ENCODE data around the gene EML6. TPM values are rescaled to one million over a fixed set of nuclear protein-coding genes. Genes with fewer than 3 reads are reported as not detected.

The EML6 gene
- total and polyA plus RNA-seq, 4 donors, result 0.94 to 5.1 (median 2.0) TPM

GRCh38 chr2:54925022-54925421, 201.6 kb downstream of the EML6 start:
- DNase-seq, result no peak
- no peaks in the 10 kb centered on the region for H3K4me1 ChIP-seq (ENCODE audit: control insufficient read depth in 5 of 5, insufficient read depth in 5 of 5, low read length in 5 of 5)
- no peak overlapping the region for H3K27ac ChIP-seq (ENCODE audit: low read depth in 1 of 2, low read length in 1 of 2)
- ATAC-seq (ENCODE audit: insufficient read depth, low FRiP score), result no peak
- H3K9ac ChIP-seq (ENCODE audit: insufficient read depth in 1 of 2, low read length in 2 of 2), result no peak overlapping the region
- 96 to 98% methylated on average over 4 of the region's 4 CpGs for WGBS, 2 donors
- H3K4me3 ChIP-seq, result no peak overlapping the region
- no peak for TF ChIP-seq CTCF (IDR thresholded peaks at IDR 0.05; ENCODE audit: control extremely low read depth, extremely low read depth)
- peaks cover 0 to 4% (median 0%) of the 10 kb centered on the region in 4 donors for H3K9me3 ChIP-seq (ENCODE audit: control insufficient read depth in 4 of 4, insufficient read depth in 3 of 4, low read length in 3 of 4)
- H3K36me3 ChIP-seq (ENCODE audit: control insufficient read depth in 4 of 4, insufficient read depth in 4 of 4, low read length in 4 of 4), result no peaks in the 10 kb centered on the region
- H3K27me3 ChIP-seq (ENCODE audit: control insufficient read depth in 3 of 3, insufficient read depth in 3 of 3, low read length in 2 of 3), result no peaks in the 10 kb centered on the region

DNA sequence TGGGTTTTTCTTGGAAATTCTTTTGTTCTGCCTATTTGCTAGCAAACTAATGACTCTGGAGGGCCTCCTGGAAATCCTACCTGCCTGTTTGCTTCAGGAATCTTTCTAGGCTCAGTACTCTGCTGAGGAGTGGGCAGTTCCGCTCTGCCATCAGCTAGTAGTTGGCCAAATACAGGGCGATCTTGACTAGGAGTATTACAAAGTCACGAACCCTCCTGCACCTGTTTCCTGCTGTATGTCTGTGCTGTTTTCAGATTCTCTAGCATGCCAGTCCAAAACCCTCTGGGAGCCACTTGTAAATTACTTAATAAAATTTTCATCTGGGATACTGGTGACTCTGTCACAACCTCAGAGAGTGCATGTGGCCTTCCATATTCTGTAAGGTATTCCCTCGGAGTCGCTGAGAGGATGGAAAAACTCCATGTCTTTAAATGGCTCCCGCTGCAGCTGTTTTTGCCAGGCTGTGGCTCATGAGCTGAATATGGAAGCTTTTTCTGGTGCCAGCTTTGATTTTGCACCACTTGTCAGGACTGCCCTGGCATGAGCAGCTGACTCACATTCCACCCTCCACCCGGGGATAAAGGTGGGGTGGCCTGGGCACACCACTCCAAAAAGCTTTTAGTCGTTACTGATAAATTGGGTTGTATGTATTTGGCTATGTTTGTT, 203.8 kb downstream of the EML6 start:
- H3K36me3 ChIP-seq (ENCODE audit: control insufficient read depth in 4 of 4, insufficient read depth in 4 of 4, low read length in 4 of 4), result no peaks in the 10 kb centered on the region
- ATAC-seq (ENCODE audit: insufficient read depth, low FRiP score) (no peak), DNase-seq (no peak)
- H3K27me3 ChIP-seq (ENCODE audit: control insufficient read depth in 3 of 3, insufficient read depth in 3 of 3, low read length in 2 of 3), result no peaks in the 10 kb centered on the region
- TF ChIP-seq CTCF (IDR thresholded peaks at IDR 0.05; ENCODE audit: control extremely low read depth, extremely low read depth), result no peak
- H3K4me1 ChIP-seq (ENCODE audit: control insufficient read depth in 5 of 5, insufficient read depth in 5 of 5, low read length in 5 of 5), result no peaks in the 10 kb centered on the region
- H3K9ac ChIP-seq (ENCODE audit: insufficient read depth in 1 of 2, low read length in 2 of 2), result no peak overlapping the region
- WGBS, 2 donors, result 82 to 84% methylated on average over 8 of the region's 8 CpGs
- H3K27ac ChIP-seq (ENCODE audit: low read depth in 1 of 2, low read length in 1 of 2), result no peak overlapping the region
- H3K9me3 ChIP-seq (ENCODE audit: control insufficient read depth in 4 of 4, insufficient read depth in 3 of 4, low read length in 3 of 4), result peaks cover 0 to 4% (median 0%) of the 10 kb centered on the region in 4 donors
- H3K4me3 ChIP-seq, result no peak overlapping the region

GRCh38 chr2:54927751-54928615, 204.5 kb downstream of the EML6 start:
- H3K9ac ChIP-seq (ENCODE audit: insufficient read depth in 1 of 2, low read length in 2 of 2), result no peak overlapping the region
- no peaks in the 10 kb centered on the region for H3K4me1 ChIP-seq (ENCODE audit: control insufficient read depth in 5 of 5, insufficient read depth in 5 of 5, low read length in 5 of 5)
- no peaks in the 10 kb centered on the region for H3K36me3 ChIP-seq (ENCODE audit: control insufficient read depth in 4 of 4, insufficient read depth in 4 of 4, low read length in 4 of 4)
- ATAC-seq (ENCODE audit: insufficient read depth, low FRiP score) (no peak), DNase-seq (no peak)
- no peaks in the 10 kb centered on the region for H3K27me3 ChIP-seq (ENCODE audit: control insufficient read depth in 3 of 3, insufficient read depth in 3 of 3, low read length in 2 of 3)
- no peak overlapping the region for H3K27ac ChIP-seq (ENCODE audit: low read depth in 1 of 2, low read length in 1 of 2)
- no peak overlapping the region for H3K4me3 ChIP-seq
- WGBS, 2 donors, result 94 to 95% methylated on average over 16 of the region's 16 CpGs
- peaks cover 0 to 4% (median 0%) of the 10 kb centered on the region in 4 donors for H3K9me3 ChIP-seq (ENCODE audit: control insufficient read depth in 4 of 4, insufficient read depth in 3 of 4, low read length in 3 of 4)
- TF ChIP-seq CTCF (IDR thresholded peaks at IDR 0.05; ENCODE audit: control extremely low read depth, extremely low read depth), result no peak
